Smooth muscle cell (in vitro differentiated cells): ENCODE results near the gene CFAP157. TPM values are rescaled to one million over a fixed set of nuclear protein-coding genes. Genes with fewer than 3 reads are reported as not detected.

Experiments
- DNase-seq: peaks from one replicate; lab custom pipeline; 2025; ENCODE audit not compliant: unreplicated experiment; lab: John Stamatoyannopoulos, UW
- H2AFZ ChIP-seq: fragments of 200-600 bp; sonication (generic); 2 replicates; pipeline ENCODE4 v1.6.0; 2016; ENCODE audit warnings: antibody characterized with exemption, low read depth, mild to moderate bottlenecking
- H3F3A ChIP-seq: fragments of 200-600 bp; sonication (generic); 2 replicates; pipeline ENCODE4 v1.6.0; 2017; ENCODE audit warnings: antibody characterized with exemption, low read depth
- H3K27ac ChIP-seq: fragments of 200-600 bp; sonication (generic); 2 replicates; pipeline ENCODE4 v1.5.1; 2016; ENCODE audit warnings: low read depth, mild to moderate bottlenecking
- H3K27me3 ChIP-seq: fragments of 200-600 bp; sonication (generic); 2 replicates; pipeline ENCODE4 v1.6.1; 2016; ENCODE audit warnings: low read depth, mild to moderate bottlenecking
- H3K36me3 ChIP-seq: fragments of 200-600 bp; sonication (generic); 2 replicates; pipeline ENCODE4 v1.5.1; 2016; ENCODE audit warnings: low read depth
- H3K4me1 ChIP-seq: fragments of 200-600 bp; sonication (generic); 2 replicates; pipeline ENCODE4 v1.5.1; 2016; ENCODE audit warnings: low read depth
- H3K4me2 ChIP-seq: fragments of 200-600 bp; sonication (generic); 2 replicates; pipeline ENCODE4 v1.6.0; 2016; ENCODE audit warnings: mild to moderate bottlenecking
- H3K4me3 ChIP-seq: fragments of 200-600 bp; sonication (generic); 2 replicates; pipeline ENCODE4 v1.5.1; 2016; ENCODE audit warnings: mild to moderate bottlenecking
- H3K79me2 ChIP-seq: fragments of 200-600 bp; sonication (generic); 2 replicates; pipeline ENCODE4 v1.6.0; 2016; ENCODE audit warnings: low read depth, mild to moderate bottlenecking
- H3K9ac ChIP-seq: fragments of 200-600 bp; sonication (generic); 2 replicates; pipeline ENCODE4 v1.6.0; 2016; ENCODE audit warnings: low read depth
- H3K9me3 ChIP-seq: fragments of 200-600 bp; sonication (generic); replicated peaks from 2 replicates; pipeline ENCODE4 v1.5.1; 2016; ENCODE audit warnings: low read depth
- H4K20me1 ChIP-seq: fragments of 200-600 bp; sonication (generic); 2 replicates; pipeline ENCODE4 v1.6.0; 2016; ENCODE audit warnings: low read depth
- CTCF ChIP-seq: fragments of 200-600 bp; sonication (generic); IDR thresholded peaks from 2 replicates; pipeline ENCODE4 v1.5.1; 2017; ENCODE audit warnings: borderline replicate concordance, mild to moderate bottlenecking, antibody characterized with exemption; ENCODE audit not compliant: insufficient read depth, poor library complexity, severe bottlenecking
- WGBS: methylation state at CpG from one replicate; pipeline ENCODE4 v1.1.7; 2016; ENCODE audit warnings: low lambda C conversion rate; 5-methylcytosine and 5-hydroxymethylcytosine counted together
- polyA plus RNA-seq: library from polyadenylated mRNA; unstranded; fragments of >200 nt; fragmentation: Nextera tagmentation; extraction: Ambion mirVana; gene quantifications from 2 replicates; pipeline ENCODE4 v1.2.1, GENCODE V29; 2016
- total RNA-seq: library from RNA; depleted of rRNA; stranded (reverse); fragments of >200 nt; gene quantifications from 2 replicates; pipeline ENCODE4 v1.2.3, GENCODE V29; 2014

CFAP157 gene
- total and polyA plus RNA-seq, 2 experiments from 2014 or later: 0.33 TPM; not detected in 1

GRCh38 chr9:127722055-127722745 lies 15.4 kb downstream of the CFAP157 start:
- no peak overlapping the region for H2AFZ ChIP-seq

GRCh38 chr9:127723013-127723412 lies 16.2 kb downstream of the CFAP157 start:
- WGBS: 96% methylated on average over 13 of the region's 13 CpGs
- TF ChIP-seq CTCF: no peak
- Histone ChIP-seq H3K79me2 (no peaks in the 10 kb centered on the region), H2AFZ (no peak overlapping the region), H3K4me3 (no peak overlapping the region), H3F3A (no peaks in the 10 kb centered on the region), H3K4me2 (no peak overlapping the region), H3K27ac (no peak overlapping the region), H4K20me1 (no peaks in the 10 kb centered on the region), H3K4me1 (no peaks in the 10 kb centered on the region), H3K27me3 (no peaks in the 10 kb centered on the region), H3K9ac (no peak overlapping the region), H3K9me3 (no peaks in the 10 kb centered on the region), H3K36me3 (no peaks in the 10 kb centered on the region)
- DNase-seq: no peak

More at GRCh38 chr9:127722055-127722745, 15.4 kb downstream of the CFAP157 start:
- Histone ChIP-seq H3K27ac (no peak overlapping the region), H3F3A (no peaks in the 10 kb centered on the region), H3K36me3 (no peaks in the 10 kb centered on the region), H3K4me3 (no peak overlapping the region), H3K4me1 (no peaks in the 10 kb centered on the region), H4K20me1 (no peaks in the 10 kb centered on the region), H3K9me3 (no peaks in the 10 kb centered on the region), H3K79me2 (no peaks in the 10 kb centered on the region), H3K4me2 (no peak overlapping the region), H3K27me3 (no peaks in the 10 kb centered on the region), H3K9ac (no peak overlapping the region)
- TF ChIP-seq CTCF: no peak
- no peak for DNase-seq
- WGBS: 80% methylated on average over 12 of the region's 12 CpGs

- Histone ChIP-seq H3K9me3 (no peaks in the 10 kb centered on the region), H3K9ac (no peak overlapping the region), H4K20me1 (no peaks in the 10 kb centered on the region), H3K79me2 (no peaks in the 10 kb centered on the region), H3K4me2 (no peak overlapping the region), H3K27ac (no peak overlapping the region), H3K36me3 (no peaks in the 10 kb centered on the region), H3K4me3 (no peak overlapping the region), H3K4me1 (no peaks in the 10 kb centered on the region), H3K27me3 (no peaks in the 10 kb centered on the region), H3F3A (no peaks in the 10 kb centered on the region), H2AFZ (no peak overlapping the region)
- DNase-seq: no peak
- no peak for TF ChIP-seq CTCF
- 98% methylated on average over 5 of the region's 5 CpGs for WGBS
These were observed 16.7 kb downstream of the CFAP157 start for GRCh38 chr9:127723444-127723843.

GRCh38 chr9:127724012-127724411 lies 17.2 kb downstream of the CFAP157 start:
- no peak for TF ChIP-seq CTCF
- H2AFZ ChIP-seq: no peak overlapping the region
- H3K4me1 ChIP-seq: no peaks in the 10 kb centered on the region
- H3F3A ChIP-seq: no peaks in the 10 kb centered on the region
- no peaks in the 10 kb centered on the region for H3K9me3 ChIP-seq
- no peak overlapping the region for H3K27ac ChIP-seq
- DNase-seq: no peak
- 79% methylated on average over 22 of the region's 23 CpGs for WGBS
- no peaks in the 10 kb centered on the region for H3K27me3 ChIP-seq
- H4K20me1 ChIP-seq: no peaks in the 10 kb centered on the region
- H3K4me2 ChIP-seq: no peak overlapping the region
- H3K9ac ChIP-seq: no peak overlapping the region
- no peaks in the 10 kb centered on the region for H3K36me3 ChIP-seq
- no peak overlapping the region for H3K4me3 ChIP-seq
- no peaks in the 10 kb centered on the region for H3K79me2 ChIP-seq
